Measurements from ENCODE around the gene FCHSD2. TPM values are rescaled to one million over a fixed set of nuclear protein-coding genes. Genes with fewer than 3 reads are reported as not detected.
"Not testable (repeated sequence)": the region's sequence is repeated elsewhere in the genome, so short reads cannot be mapped to it uniquely, and the experiment has no call there.

Gene FCHSD2
- total RNA-seq, 1 experiment from 2014 or later: 5.9 TPM

DNA sequence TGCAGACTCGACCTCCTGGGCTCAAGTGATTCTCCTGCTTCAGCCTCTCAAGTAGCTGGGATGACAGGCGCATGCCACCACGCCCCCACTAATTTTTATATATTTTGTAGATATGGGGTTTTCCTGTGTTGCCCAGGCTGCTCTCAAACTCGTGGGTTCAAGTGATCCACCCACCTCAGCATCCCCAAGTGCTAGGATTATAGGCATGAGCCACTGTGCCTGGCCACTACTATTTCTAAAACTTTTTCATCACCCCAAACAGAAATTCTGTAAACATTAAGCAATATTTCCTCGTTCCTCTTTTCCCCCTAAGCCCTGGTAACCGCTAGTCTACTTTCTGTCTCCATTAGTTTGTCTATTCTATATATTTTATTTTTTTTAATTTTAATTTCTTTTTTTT is 336.9 kb downstream of the FCHSD2 start:
- DNase-seq (ENCODE audit: low read depth): no peak

DNA sequence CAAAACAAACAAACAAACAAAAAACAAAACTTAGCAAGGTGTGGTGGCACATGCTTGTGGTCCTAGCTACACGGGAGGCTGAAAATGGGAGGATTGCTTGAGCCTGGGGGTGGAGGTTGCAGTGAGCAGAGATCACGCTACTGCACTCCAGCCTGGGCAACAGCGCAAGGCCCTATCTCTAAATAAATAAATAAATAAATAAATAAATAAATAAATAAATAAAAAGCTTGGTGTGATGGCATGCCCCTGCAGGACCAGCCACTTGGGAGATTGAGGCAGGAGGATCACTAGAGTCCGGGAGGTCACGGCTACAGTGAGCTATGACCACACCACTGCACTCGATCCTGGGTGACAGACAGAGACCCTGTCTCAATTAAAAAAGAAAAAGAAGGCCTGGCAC is 339.3 kb downstream of the FCHSD2 start:
- DNase-seq (ENCODE audit: low read depth): no peak

DNA sequence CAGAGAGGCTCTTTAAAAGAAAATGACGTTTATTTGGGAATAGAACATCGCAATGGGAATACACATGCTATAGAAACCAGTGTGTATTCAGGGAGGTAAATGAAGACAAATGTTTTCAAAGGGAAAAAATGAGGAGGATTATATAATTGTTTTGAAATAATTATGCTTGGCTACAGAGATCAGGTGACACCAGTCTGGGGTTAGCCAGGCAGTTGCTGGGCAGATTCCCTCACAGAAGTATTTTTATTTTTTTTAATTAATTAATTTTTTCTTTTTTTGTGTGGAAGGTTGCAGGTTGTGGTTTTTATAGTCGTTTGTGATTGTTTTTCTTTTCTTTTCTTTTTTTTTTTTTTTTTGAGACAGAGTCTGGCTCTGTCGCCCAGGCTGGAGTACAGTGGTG is 342.7 kb downstream of the FCHSD2 start:
- DNase-seq (ENCODE audit: low read depth): no peak

- DNase-seq (ENCODE audit: low read depth): no peak
Observed at GRCh38 chr11:72798361-72798760, 343.8 kb downstream of the FCHSD2 start.

- DNase-seq (ENCODE audit: low read depth): peak; percentile 94
Observed at GRCh38 chr11:72793425-72794367, 348.4 kb downstream of the FCHSD2 start, which contains the start of gene STARD10. STARD10 (minus strand) TSS chr11:72794047; CDS start chr11:72781181, 12,866 bp downstream.

DNA sequence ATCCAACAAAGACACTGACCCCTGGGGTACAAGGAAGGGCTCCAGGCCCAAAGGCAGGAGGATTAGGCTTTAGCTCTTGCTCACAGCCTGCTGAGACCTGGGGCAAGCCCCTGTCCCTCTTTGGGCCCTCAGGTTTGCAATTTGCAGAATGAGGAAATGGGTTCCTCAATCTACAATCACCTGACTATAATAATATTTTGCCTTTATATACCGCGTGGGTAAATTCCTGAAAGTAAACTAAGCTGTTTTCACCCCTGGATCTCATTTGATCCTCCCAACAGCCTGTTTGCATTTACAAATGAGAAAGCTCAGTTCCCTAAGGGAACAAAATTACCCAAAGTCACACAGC is 349.1 kb downstream of the FCHSD2 start:
- no peak for DNase-seq (ENCODE audit: low read depth)

GRCh38 chr11:72792437-72793021 is 349.6 kb downstream of the FCHSD2 start:
- no peak for DNase-seq (ENCODE audit: low read depth)

- not testable (repeated sequence) for DNase-seq (ENCODE audit: low read depth)
Observed at GRCh38 chr11:72791228-72791627, 350.9 kb downstream of the FCHSD2 start.

DNA sequence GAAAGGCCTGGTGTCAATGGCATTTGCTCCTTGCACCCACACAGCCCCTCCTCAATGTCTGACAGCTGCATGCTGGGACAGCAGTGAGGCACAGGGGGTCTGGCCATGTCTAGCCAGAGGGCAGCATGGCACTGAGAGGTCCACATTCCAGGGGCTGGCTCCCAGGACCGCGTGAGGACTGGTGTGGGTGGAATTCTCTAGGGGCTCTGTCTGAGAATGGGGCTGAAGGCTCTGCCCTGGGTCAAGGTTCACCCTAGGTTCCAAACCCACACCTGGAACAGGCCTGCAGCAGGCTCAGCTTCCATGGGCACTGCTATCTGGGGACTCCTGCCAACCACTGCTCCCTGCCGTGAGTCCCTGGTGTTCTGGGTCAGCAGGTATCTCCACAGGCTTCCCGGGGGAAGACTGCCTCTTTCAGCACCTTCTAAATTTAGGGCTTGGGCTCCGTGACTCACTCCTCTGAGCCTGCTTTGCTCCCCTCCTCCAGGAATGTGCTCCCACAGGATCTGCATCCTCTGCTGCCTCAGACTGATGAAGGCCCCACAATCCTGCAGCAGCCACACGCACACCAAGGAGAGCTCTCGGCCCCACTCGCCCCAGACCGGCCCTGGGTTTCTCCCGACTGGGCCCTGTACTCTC is 352.5 kb downstream of the FCHSD2 start:
- peak; percentile 38 for DNase-seq (ENCODE audit: low read depth)

GRCh38 chr11:72788241-72788640 is 353.9 kb downstream of the FCHSD2 start:
- no peak for DNase-seq (ENCODE audit: low read depth)

DNA sequence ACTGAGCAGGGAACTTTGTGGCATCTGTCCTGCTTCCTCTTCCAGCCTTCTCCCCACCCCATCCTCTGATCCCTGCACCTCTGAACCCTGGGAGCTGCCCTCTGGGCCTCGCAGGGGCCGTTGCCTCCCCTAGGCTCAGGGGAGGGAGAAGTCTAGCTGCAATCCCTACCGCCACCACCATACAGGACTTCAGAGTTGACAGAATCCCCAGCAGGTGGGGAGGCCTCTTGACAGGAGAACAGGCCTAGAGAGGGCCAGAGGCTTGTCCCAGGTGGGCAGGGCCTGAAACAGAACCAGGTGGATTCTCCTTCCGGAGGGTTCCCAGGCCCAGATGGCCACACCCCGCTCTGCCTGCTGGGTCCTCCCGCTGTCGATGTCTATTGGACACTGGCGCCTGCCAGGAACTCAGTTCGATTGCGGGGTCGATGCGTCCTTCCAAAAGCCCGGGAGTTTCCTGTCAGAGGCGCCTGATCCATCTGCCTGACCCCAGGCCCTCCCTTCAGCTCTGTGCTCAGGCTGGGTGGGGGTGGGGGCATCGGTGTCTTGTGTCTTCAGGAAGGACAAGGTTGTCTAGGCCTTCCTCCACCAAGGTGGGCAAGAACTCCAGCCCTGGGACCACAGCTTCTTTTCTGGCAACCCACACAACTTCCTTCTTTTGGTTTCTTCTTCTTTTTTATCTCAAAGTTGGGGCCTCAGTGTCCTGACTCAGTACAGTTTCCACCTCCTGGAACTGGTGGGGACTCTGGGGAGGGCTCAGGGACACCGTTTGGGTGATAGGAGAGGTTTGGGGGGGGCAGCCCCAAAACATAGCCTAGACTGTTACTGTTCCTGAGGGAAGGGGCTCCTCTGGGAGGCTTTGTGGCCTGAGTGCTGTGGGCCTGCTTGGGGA is 354.7 kb downstream of the FCHSD2 start:
- no peak for DNase-seq (ENCODE audit: low read depth)

Other genes with a start within 250 kb of the FCHSD2 start
- not detected in 2 replicates for gene P2RY2, start 76.0 kb upstream of the FCHSD2 start, total RNA-seq (2014; rRNA removed)
- gene P2RY6, start 130.0 kb upstream of the FCHSD2 start, total RNA-seq (2014; rRNA removed): 0.17 TPM in 1 of 2 replicates, not detected in the other
- gene ARHGEF17, start 166.0 kb upstream of the FCHSD2 start, total RNA-seq (2014; rRNA removed): 13.8 and 15.7 TPM in 2 replicates
- gene RELT, start 234.1 kb upstream of the FCHSD2 start, total RNA-seq (2014; rRNA removed): 12.9 and 13.0 TPM in 2 replicates